ENCODE data around the gene PUS10. TPM values are rescaled to one million over a fixed set of nuclear protein-coding genes. Genes with fewer than 3 reads are reported as not detected.

PUS10 gene
- total RNA-seq, 1 experiment from 2014 or later, result 5.6 TPM

DNA sequence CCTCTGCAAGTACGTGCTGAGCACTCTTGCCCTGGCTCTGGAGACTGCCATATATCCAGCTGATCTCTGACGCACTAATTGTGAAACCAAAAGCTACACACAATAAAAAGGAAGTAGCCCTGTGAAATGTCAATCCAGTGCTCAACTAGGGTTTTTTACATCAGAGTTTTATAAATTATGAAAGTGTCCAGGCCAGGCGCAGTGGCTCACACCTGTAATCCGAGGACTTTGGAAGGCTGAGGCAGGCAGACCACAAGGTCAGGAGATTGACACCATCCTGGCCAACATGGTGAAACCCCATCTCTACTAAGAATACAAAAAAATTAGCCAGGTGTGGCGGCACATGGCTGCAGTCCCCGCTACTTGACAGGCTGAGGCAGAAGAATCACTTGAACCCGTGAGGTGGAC is 25.1 kb downstream of the PUS10 start:
- no peaks in the 10 kb centered on the region for H3K79me2 ChIP-seq (ENCODE audit: insufficient read depth, low read length)
- H4K20me1 ChIP-seq (ENCODE audit: insufficient read depth), result no peaks in the 10 kb centered on the region
- no peak for ATAC-seq
- H3K36me3 ChIP-seq (ENCODE audit: control insufficient read depth in 1 of 2, insufficient read depth in 2 of 2, low read length in 2 of 2), result no peaks in the 10 kb centered on the region
- TF ChIP-seq, protein P1, sequence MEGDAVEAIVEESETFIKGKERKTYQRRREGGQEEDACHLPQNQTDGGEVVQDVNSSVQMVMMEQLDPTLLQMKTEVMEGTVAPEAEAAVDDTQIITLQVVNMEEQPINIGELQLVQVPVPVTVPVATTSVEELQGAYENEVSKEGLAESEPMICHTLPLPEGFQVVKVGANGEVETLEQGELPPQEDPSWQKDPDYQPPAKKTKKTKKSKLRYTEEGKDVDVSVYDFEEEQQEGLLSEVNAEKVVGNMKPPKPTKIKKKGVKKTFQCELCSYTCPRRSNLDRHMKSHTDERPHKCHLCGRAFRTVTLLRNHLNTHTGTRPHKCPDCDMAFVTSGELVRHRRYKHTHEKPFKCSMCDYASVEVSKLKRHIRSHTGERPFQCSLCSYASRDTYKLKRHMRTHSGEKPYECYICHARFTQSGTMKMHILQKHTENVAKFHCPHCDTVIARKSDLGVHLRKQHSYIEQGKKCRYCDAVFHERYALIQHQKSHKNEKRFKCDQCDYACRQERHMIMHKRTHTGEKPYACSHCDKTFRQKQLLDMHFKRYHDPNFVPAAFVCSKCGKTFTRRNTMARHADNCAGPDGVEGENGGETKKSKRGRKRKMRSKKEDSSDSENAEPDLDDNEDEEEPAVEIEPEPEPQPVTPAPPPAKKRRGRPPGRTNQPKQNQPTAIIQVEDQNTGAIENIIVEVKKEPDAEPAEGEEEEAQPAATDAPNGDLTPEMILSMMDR (IDR thresholded peaks at IDR 0.05 in 2 of 3, conservative IDR thresholded peaks at IDR 0.05 in 1 of 3; ENCODE audit: borderline replicate concordance in 1 of 3, insufficient read depth in 1 of 3, low read depth in 2 of 3, low read length in 2 of 3), result no peak
- TF ChIP-seq, protein P2, sequence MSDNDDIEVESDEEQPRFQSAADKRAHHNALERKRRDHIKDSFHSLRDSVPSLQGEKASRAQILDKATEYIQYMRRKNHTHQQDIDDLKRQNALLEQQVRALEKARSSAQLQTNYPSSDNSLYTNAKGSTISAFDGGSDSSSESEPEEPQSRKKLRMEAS (IDR thresholded peaks at IDR 0.05), result no peak
- TF ChIP-seq EGR1 (IDR thresholded peaks at IDR 0.05; ENCODE audit: low read depth) (no peak), EZH2phosphoT487 (IDR thresholded peaks at IDR 0.05; ENCODE audit: borderline replicate concordance) (no peak), JUND (IDR thresholded peaks at IDR 0.05) (no peak), SRF (IDR thresholded peaks at IDR 0.05; ENCODE audit: low read depth) (no peak), SP1 (IDR thresholded peaks at IDR 0.05; ENCODE audit: low read depth) (no peak), CEBPB (IDR thresholded peaks at IDR 0.05; ENCODE audit: low read depth) (no peak)
- TF ChIP-seq, protein P3, sequence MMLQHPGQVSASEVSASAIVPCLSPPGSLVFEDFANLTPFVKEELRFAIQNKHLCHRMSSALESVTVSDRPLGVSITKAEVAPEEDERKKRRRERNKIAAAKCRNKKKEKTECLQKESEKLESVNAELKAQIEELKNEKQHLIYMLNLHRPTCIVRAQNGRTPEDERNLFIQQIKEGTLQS (IDR thresholded peaks at IDR 0.05), result no peak
- TF ChIP-seq, protein P4, sequence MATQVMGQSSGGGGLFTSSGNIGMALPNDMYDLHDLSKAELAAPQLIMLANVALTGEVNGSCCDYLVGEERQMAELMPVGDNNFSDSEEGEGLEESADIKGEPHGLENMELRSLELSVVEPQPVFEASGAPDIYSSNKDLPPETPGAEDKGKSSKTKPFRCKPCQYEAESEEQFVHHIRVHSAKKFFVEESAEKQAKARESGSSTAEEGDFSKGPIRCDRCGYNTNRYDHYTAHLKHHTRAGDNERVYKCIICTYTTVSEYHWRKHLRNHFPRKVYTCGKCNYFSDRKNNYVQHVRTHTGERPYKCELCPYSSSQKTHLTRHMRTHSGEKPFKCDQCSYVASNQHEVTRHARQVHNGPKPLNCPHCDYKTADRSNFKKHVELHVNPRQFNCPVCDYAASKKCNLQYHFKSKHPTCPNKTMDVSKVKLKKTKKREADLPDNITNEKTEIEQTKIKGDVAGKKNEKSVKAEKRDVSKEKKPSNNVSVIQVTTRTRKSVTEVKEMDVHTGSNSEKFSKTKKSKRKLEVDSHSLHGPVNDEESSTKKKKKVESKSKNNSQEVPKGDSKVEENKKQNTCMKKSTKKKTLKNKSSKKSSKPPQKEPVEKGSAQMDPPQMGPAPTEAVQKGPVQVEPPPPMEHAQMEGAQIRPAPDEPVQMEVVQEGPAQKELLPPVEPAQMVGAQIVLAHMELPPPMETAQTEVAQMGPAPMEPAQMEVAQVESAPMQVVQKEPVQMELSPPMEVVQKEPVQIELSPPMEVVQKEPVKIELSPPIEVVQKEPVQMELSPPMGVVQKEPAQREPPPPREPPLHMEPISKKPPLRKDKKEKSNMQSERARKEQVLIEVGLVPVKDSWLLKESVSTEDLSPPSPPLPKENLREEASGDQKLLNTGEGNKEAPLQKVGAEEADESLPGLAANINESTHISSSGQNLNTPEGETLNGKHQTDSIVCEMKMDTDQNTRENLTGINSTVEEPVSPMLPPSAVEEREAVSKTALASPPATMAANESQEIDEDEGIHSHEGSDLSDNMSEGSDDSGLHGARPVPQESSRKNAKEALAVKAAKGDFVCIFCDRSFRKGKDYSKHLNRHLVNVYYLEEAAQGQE (IDR thresholded peaks at IDR 0.05; ENCODE audit: low read depth), result no peak
- no peak overlapping the region for H3K4me3 ChIP-seq (replicated peaks in 1 of 2; ENCODE audit: low read depth in 1 of 2, low read length in 2 of 2)
- no peak for DNase-seq (ENCODE audit: low read depth, low spot score)
- ChIA-PET POLR2A (no interaction called here), RAD21 (ENCODE audit: low non-redundant PET in 1 of 2, low total read pairs in 2 of 2, uncharacterized antibody in 2 of 2, unreplicated experiment in 2 of 2) (no interaction called here), CTCF (interaction anchor here (0.6 kb wide), 1 partner anchor 425 kb away, joined by 3 read pairs; no protein-coding TSS in a partner anchor)
- no peak overlapping the region for H3K4me2 ChIP-seq (ENCODE audit: low read length)
- H3K9me2 ChIP-seq (ENCODE audit: insufficient read depth), result no peaks in the 10 kb centered on the region
- no peaks in the 10 kb centered on the region for H3K27me3 ChIP-seq (ENCODE audit: insufficient read depth, low read length)
- 0 out of 4 replicates have a peak, but pooled peaks cover 0 to 7% of the 10 kb centered on the region in 2 experiments for H3K9me3 ChIP-seq (ENCODE audit: control insufficient read depth in 1 of 2, insufficient read depth in 1 of 2, low read depth in 1 of 2, low read length in 2 of 2)
- no peaks in the 10 kb centered on the region for H3K4me1 ChIP-seq (ENCODE audit: control insufficient read depth in 1 of 2, insufficient read depth in 2 of 2, low read length in 2 of 2)
- H3K9ac ChIP-seq (ENCODE audit: low read length), result no peak overlapping the region
- H2AFZ ChIP-seq (ENCODE audit: low read depth, low read length, poor library complexity, severe bottlenecking), result no peak overlapping the region
- intact Hi-C loops (cut with micrococcal nuclease), result no loop called here
- no peak overlapping the region for H3K27ac ChIP-seq (ENCODE audit: low read depth, low read length)
- no TSS peak for BruUV-seq (replicated peaks)

All from HCT116 (cell line).